PC-3 (cell line): ENCODE results near the gene C1QL4. TPM values are rescaled to one million over a fixed set of nuclear protein-coding genes. Genes with fewer than 3 reads are reported as not detected.

Source experiments
- ATAC-seq: fragments of 200-7000 bp; cut with Tn5 transposase; 2 replicates; pipeline ENCODE4 v1.9.1; 2020; ENCODE audit warnings: mild to moderate bottlenecking, moderate library complexity
- BruUV-seq: library from RNA; stranded (reverse); fragments of 400-500 nt; replicated peaks from 2 replicates; lab custom pipeline; 2021; lab: Mats Ljungman, UMichigan
- CTCF ChIA-PET: fragments of 300-600 bp; sonication (Branson Sonifier 250); formaldehyde crosslinking; loops from one replicate; lab custom pipeline; 2022; ENCODE audit warnings: antibody characterized with exemption; lab: Charles Lee
- POLR2A ChIA-PET: fragments of 300-600 bp; sonication (Branson Sonifier 250); formaldehyde crosslinking; loops from one replicate; lab custom pipeline; 2022; ENCODE audit warnings: antibody characterized with exemption; ENCODE audit not compliant: unreplicated experiment; lab: Charles Lee
- DNase-seq: peaks from one replicate; pipeline ENCODE4 v3.0.0-alpha.2; 2015
- H2AFZ ChIP-seq: fragments of 300-600 bp; sonication (generic); 2 replicates; pipeline ENCODE4 v1.6.0; 2016; ENCODE audit warnings: antibody characterized with exemption, low read length
- H3F3A ChIP-seq: fragments of 300-600 bp; sonication (generic); one replicate; pipeline ENCODE4 v1.6.0; 2017; ENCODE audit warnings: antibody characterized with exemption, low read length, control low read depth, mild to moderate bottlenecking; ENCODE audit not compliant: unreplicated experiment
- H3K27ac ChIP-seq: fragments of 300-600 bp; sonication (generic); 2 replicates; pipeline ENCODE4 v1.5.1; 2016; ENCODE audit warnings: mild to moderate bottlenecking, low read length
- H3K27me3 ChIP-seq: fragments of 300-600 bp; sonication (generic); 2 replicates; pipeline ENCODE4 v1.6.1; 2016; ENCODE audit warnings: low read length, mixed read lengths
- H3K36me3 ChIP-seq: fragments of 300-600 bp; sonication (generic); 2 replicates; pipeline ENCODE4 v1.6.1; 2016; ENCODE audit warnings: low read depth, mixed run types, low read length, mixed read lengths
- H3K4me1 ChIP-seq: fragments of 300-600 bp; sonication (generic); 2 replicates; pipeline ENCODE4 v1.5.1; 2016; ENCODE audit warnings: low read length; ENCODE audit not compliant: insufficient read depth
- H3K4me2 ChIP-seq: fragments of 300-600 bp; sonication (generic); 2 replicates; pipeline ENCODE4 v1.6.0; 2016; ENCODE audit warnings: low read length
- H3K4me3 ChIP-seq: fragments of 300-600 bp; sonication (generic); 2 replicates; pipeline ENCODE4 v1.5.1; 2016; ENCODE audit warnings: mild to moderate bottlenecking, low read length, mixed read lengths
- H3K79me2 ChIP-seq: fragments of 300-600 bp; sonication (generic); 2 replicates; pipeline ENCODE4 v1.6.1; 2017; ENCODE audit warnings: low read length, mixed read lengths
- H3K9ac ChIP-seq: fragments of 300-600 bp; sonication (generic); 2 replicates; pipeline ENCODE4 v1.6.0; 2016; ENCODE audit warnings: mild to moderate bottlenecking, low read length
- H3K9me2 ChIP-seq: fragments of 300-600 bp; sonication (generic); replicated peaks from 2 replicates; pipeline ENCODE4 v1.6.1; 2016; ENCODE audit warnings: mixed run types, low read length, mixed read lengths
- H3K9me3 ChIP-seq: fragments of 300-600 bp; sonication (generic); 2 replicates; pipeline ENCODE4 v1.6.1; 2016; ENCODE audit warnings: low read length, mixed read lengths
- H4K20me1 ChIP-seq: fragments of 300-600 bp; sonication (generic); 2 replicates; pipeline ENCODE4 v1.6.1; 2016; ENCODE audit warnings: low read length, mixed read lengths
- CTCF ChIP-seq: fragments of 300-600 bp; sonication (generic); conservative IDR thresholded peaks from 2 replicates; pipeline ENCODE4 v1.5.1; 2017; ENCODE audit warnings: antibody characterized with exemption, low read depth, mild to moderate bottlenecking, low read length
- EZH2 ChIP-seq: fragments of 300-600 bp; sonication (generic); IDR thresholded peaks from one replicate; pipeline ENCODE4 v1.6.1; 2017; ENCODE audit warnings: antibody characterized with exemption, mild to moderate bottlenecking, low read length; ENCODE audit not compliant: unreplicated experiment
- EZH2phosphoT487 ChIP-seq: fragments of 300-600 bp; sonication (generic); IDR thresholded peaks from 2 replicates; pipeline ENCODE4 v1.6.1; 2018; ENCODE audit warnings: mild to moderate bottlenecking, antibody characterized with exemption, low read length, borderline replicate concordance
- intact Hi-C: fragments of 100-400 bp; cut with micrococcal nuclease; formaldehyde crosslinking; loops from 2 replicates; pipeline ENCODE4 v1.9.0; 2023
- total RNA-seq: library from RNA; depleted of rRNA; stranded (reverse); fragments of >200 nt; gene quantifications from 2 replicates; pipeline ENCODE4 v1.2.3, GENCODE V29; 2014

C1QL4 gene
- total RNA-seq, 1 experiment from 2014 or later, result 5.3 TPM

- ATAC-seq (no peak), DNase-seq (no peak)
- Histone ChIP-seq H3K9me3 (no peaks in the 10 kb centered on the region), H3F3A (no peaks in the 10 kb centered on the region), H2AFZ (no peak overlapping the region), H3K4me3 (no peak overlapping the region), H3K9ac (no peak overlapping the region), H3K4me2 (0 out of 2 replicates have a peak overlapping the region, but pooled peaks have one; percentile 18), H3K79me2 (peaks cover 7% of the 10 kb centered on the region; the same call in 1 of the 2 replicates), H3K9me2 (no peaks in the 10 kb centered on the region), H4K20me1 (no peaks in the 10 kb centered on the region), H3K36me3 (no peaks in the 10 kb centered on the region), H3K27me3 (peaks cover 21% of the 10 kb centered on the region), H3K27ac (no peak overlapping the region), H3K4me1 (peaks cover 29% of the 10 kb centered on the region)
- CTCF ChIA-PET, result interaction anchor here (0.6 kb wide), 1 partner anchor 28 kb away, joined by 3 read pairs; no protein-coding TSS in a partner anchor
- TF ChIP-seq CTCF (no peak), EZH2phosphoT487 (no peak), EZH2 (no peak)
- intact Hi-C loops, result no loop called here
- no TSS peak for BruUV-seq
- POLR2A ChIA-PET, result no interaction called here
Observed at GRCh38 chr12:49349266-49349665, 12.3 kb upstream of the C1QL4 start.

- H3K36me3 ChIP-seq, result no peaks in the 10 kb centered on the region
- H3K9me3 ChIP-seq, result no peaks in the 10 kb centered on the region
- ChIA-PET POLR2A (no interaction called here), CTCF (interaction anchor here (0.6 to 3.2 kb wide), 2 partner anchors 10 to 28 kb away, joined by 3 to 16 read pairs; no protein-coding TSS in a partner anchor)
- no peak overlapping the region for H2AFZ ChIP-seq
- intact Hi-C loops, result no loop called here
- H3K27ac ChIP-seq, result no peak overlapping the region
- no peaks in the 10 kb centered on the region for H4K20me1 ChIP-seq
- TF ChIP-seq EZH2 (no peak), EZH2phosphoT487 (no peak), CTCF (no peak)
- no peaks in the 10 kb centered on the region for H3F3A ChIP-seq
- peaks cover 21% of the 10 kb centered on the region for H3K27me3 ChIP-seq
- DNase-seq (no peak), ATAC-seq (no peak)
- peak overlapping the region; percentile 87; the same call in 1 of the 2 replicates for H3K4me2 ChIP-seq
- H3K4me1 ChIP-seq, result peaks cover 29% of the 10 kb centered on the region
- BruUV-seq, result no TSS peak
- H3K9ac ChIP-seq, result no peak overlapping the region
- H3K4me3 ChIP-seq, result peak overlapping the region; percentile 70; the same call in 1 of the 2 replicates
- H3K9me2 ChIP-seq, result no peaks in the 10 kb centered on the region
- peaks cover 7% of the 10 kb centered on the region; the same call in 1 of the 2 replicates for H3K79me2 ChIP-seq
Observed at GRCh38 chr12:49348781-49349180, 11.8 kb upstream of the C1QL4 start.
